ENCODE data around the gene FGF19. TPM values are rescaled to one million over a fixed set of nuclear protein-coding genes. Genes with fewer than 3 reads are reported as not detected.

FGF19 gene
- total RNA-seq, 1 experiment from 2014 or later = 17.6 TPM

- Mint-ChIP-seq H3K27me3 (ENCODE audit: low read depth) (peaks cover 10% of the 10 kb centered on the region), H3K9me3 (peaks cover 7% of the 10 kb centered on the region), H3K27ac (no peak overlapping the region), H3K36me3 (no peaks in the 10 kb centered on the region), H3K4me3 (no peak overlapping the region), H3K4me1 (peaks cover 9% of the 10 kb centered on the region)
- ATAC-seq (no peak), DNase-seq (ENCODE audit: low spot score) (no peak)
- no peak for TF ChIP-seq SMAD3 (CRISPR knock-in tag; IDR thresholded peaks at IDR 0.05; ENCODE audit: borderline replicate concordance)
- no peak for TF ChIP-seq ZNF263 (CRISPR knock-in tag; IDR thresholded peaks at IDR 0.05; ENCODE audit: low read depth)
- no peak for TF ChIP-seq ATF6 (CRISPR knock-in tag; IDR thresholded peaks at IDR 0.05)
- TF ChIP-seq NFE2L1 (CRISPR knock-in tag; IDR thresholded peaks at IDR 0.05) = no peak
- no peak for TF ChIP-seq ATF1 (CRISPR knock-in tag; IDR thresholded peaks at IDR 0.05)
- no peak for TF ChIP-seq SMAD4 (CRISPR knock-in tag; IDR thresholded peaks at IDR 0.05)
- TF ChIP-seq AR (CRISPR knock-in tag; IDR thresholded peaks at IDR 0.05) = no peak
- TF ChIP-seq ATF3 (CRISPR knock-in tag; conservative IDR thresholded peaks at IDR 0.05) = no peak
- no peak for TF ChIP-seq HMGXB4 (CRISPR knock-in tag; IDR thresholded peaks at IDR 0.05)
- TF ChIP-seq RORB (CRISPR knock-in tag; IDR thresholded peaks at IDR 0.05) = no peak
- no peak for TF ChIP-seq ZNF512 (CRISPR knock-in tag; IDR thresholded peaks at IDR 0.05; ENCODE audit: borderline replicate concordance)
- CTCF ChIA-PET = interaction anchor here (1.0 to 1.3 kb wide), 4 partner anchors 17 to 203 kb away, joined by 3 to 6 read pairs (median 4); partner anchors contain the start of gene FGF19
- POLR2A ChIA-PET = no interaction called here
Measured at GRCh38 chr11:69686856-69687255, 17.0 kb downstream of the FGF19 start.

- POLR2A ChIA-PET = no interaction called here
- H3K4me1 Mint-ChIP-seq = peaks cover 9% of the 10 kb centered on the region
- H3K27me3 Mint-ChIP-seq (ENCODE audit: low read depth) = peaks cover 10% of the 10 kb centered on the region
- no peak overlapping the region for H3K27ac Mint-ChIP-seq
- H3K4me3 Mint-ChIP-seq = no peak overlapping the region
- DNase-seq (ENCODE audit: low spot score) (no peak), ATAC-seq (no peak)
- no peaks in the 10 kb centered on the region for H3K36me3 Mint-ChIP-seq
- CTCF ChIA-PET = interaction anchor here (0.7 to 1.3 kb wide), 6 partner anchors 14 to 510 kb away, joined by 3 to 6 read pairs (median 4); partner anchors contain the start of gene FGF19
- H3K9me3 Mint-ChIP-seq = peaks cover 7% of the 10 kb centered on the region
- TF ChIP-seq PRRX2 (CRISPR knock-in tag; IDR thresholded peaks at IDR 0.05) (no peak), ZNF416 (CRISPR knock-in tag; IDR thresholded peaks at IDR 0.05) (no peak), E2F1 (CRISPR knock-in tag; IDR thresholded peaks at IDR 0.05) (no peak), ESRRA (CRISPR knock-in tag; IDR thresholded peaks at IDR 0.05; ENCODE audit: borderline replicate concordance) (no peak), ARID4B (CRISPR knock-in tag; IDR thresholded peaks at IDR 0.05; ENCODE audit: borderline replicate concordance) (no peak), NFE2L1 (CRISPR knock-in tag; IDR thresholded peaks at IDR 0.05) (no peak), CDX4 (CRISPR knock-in tag; IDR thresholded peaks at IDR 0.05; ENCODE audit: borderline replicate concordance) (no peak), ATF2 (CRISPR knock-in tag; IDR thresholded peaks at IDR 0.05; ENCODE audit: borderline replicate concordance, low read depth) (no peak), RORB (CRISPR knock-in tag; IDR thresholded peaks at IDR 0.05) (no peak)
Measured at GRCh38 chr11:69686452-69686851, 17.4 kb downstream of the FGF19 start.

Data from WTC11 (cell line).